DMS53 treated with DMSO at 0.1 percent for 48 hours (cell line): ENCODE results near the gene PLCD1.
"Not testable (repeated sequence)": the region's sequence is repeated elsewhere in the genome, so short reads cannot be mapped to it uniquely, and the experiment has no call there.

Source experiments
- DNase-seq: peaks from one replicate; lab custom pipeline; 2025; ENCODE audit not compliant: unreplicated experiment; lab: John Stamatoyannopoulos, UW

PLCD1 gene

DNA sequence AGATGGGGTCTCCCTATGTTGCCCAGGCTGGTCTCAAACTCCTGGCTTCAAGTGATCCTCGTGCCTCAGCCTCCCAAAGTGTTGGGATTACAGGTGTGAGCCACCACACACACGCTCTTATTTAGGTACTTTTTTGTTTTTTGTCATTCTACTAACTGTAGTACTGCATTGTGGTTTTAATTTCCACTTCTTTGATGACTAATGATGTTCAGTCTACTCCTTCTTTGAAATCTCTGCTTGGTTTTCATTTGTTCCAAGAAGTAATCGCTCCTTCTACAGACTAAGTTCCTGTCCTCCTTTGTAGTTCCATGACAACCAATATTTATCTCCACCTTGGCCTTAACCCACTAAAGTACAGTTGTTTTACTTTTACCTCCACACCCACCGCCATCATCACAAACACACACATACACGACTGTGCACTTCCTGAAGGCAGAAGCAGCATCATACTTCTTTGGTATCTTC is 9.0 kb upstream of the PLCD1 start:
- DNase-seq, result no peak

DNA sequence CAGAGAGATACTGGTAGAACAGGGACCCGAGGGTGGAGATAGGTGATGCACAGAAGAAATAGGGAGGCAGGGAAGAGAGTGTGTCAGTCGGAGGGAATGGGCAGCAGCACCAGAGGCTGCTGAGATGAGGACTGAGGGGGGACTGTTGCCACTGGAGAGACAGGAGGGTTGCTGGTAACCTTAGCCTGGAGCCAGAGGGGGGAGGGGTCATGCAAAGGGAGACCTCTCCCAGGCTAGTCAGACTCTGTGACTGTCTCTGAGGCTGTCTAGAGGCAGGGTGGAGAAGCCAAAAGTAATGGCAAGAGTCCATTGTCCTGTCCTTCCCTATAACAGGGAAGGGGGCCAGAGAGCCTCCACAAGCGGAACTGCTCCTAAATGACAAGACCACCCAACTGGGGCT is 7.5 kb upstream of the PLCD1 start:
- DNase-seq, result no peak

DNA sequence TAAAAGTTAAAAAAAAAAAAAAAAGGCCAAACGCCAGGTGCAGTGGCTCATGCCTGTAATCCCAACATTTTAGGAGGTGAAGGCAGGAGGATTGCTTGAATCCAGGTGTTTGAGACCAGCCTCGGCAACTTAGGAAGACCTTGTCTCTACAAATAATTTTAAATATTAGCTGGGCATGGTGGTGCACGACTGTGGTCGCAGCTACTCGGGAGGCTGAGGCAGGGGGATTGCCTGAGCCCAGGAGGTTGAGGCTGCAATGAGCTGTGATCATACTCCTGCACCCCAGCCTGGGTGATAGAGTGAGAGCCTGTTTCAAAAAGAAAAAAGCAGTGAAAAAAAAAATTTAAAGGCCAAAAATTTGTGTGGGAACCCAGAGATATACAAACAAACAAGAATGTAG is 6.8 kb upstream of the PLCD1 start:
- no peak for DNase-seq

DNA sequence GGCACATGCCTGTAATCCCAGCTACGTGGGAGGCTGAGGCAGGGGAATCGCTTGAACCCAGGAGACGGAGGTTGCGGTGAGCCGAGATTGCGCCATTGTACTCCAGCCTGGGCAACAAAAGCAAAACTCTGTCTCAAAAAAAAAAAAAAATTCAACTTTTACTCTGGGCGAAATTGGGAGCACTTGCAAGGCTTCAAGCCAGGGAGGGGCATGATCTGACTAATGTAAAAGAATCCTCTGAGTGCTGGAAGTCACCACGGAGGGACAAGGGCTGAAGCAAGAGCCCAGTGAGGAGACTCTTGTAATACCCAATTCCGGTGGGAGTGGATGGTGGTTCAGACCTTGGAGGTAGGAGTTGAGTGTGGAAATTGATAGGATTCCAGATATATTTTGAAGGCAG is 4.9 kb upstream of the PLCD1 start:
- DNase-seq, result not testable (repeated sequence)

DNA sequence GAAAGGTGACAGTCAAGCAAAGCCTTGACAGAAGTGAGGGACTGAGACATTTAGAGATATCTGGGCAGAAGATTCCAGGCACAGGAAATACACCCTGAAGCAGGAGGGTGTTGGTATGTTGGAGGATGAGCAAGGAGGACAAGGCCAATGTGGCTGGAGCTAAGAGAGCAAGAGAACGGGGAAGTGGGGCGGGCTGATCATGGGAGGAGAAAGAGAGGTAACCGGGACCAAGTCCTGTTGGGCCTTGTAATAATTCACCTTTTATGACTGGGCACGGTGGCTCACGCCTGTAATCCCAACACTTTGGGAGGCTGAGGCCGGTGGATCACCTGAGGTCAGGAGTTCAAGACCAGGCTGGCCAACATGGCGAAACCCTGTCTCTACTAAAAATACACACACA is 4.1 kb upstream of the PLCD1 start:
- not testable (repeated sequence) for DNase-seq

DNA sequence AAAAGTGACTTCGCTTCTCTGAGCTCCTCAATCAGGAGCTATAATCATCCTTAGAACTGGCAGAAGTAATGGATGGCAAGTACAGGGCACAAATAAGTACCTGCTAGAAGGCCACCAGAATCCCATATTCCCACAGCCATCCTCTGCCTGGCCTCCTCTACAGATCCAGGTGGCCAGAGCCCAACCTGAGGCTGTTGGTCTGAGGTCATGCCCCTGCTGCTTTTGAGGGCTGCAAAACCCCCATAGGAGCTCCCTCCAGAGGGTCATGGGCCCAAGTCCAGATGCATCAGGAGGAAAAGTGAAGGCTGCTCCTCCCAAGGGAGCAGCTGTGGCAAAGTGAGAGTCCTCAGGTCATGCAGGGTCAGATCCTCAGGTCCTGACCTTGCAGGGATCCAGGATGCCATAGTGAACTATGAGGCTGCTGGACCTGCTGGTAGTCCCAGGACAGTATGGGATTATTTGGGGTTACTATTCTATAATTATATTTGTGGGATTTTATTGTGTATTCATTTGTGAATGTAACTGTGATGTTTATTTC is 3.0 kb upstream of the PLCD1 start:
- DNase-seq, result no peak

DNA sequence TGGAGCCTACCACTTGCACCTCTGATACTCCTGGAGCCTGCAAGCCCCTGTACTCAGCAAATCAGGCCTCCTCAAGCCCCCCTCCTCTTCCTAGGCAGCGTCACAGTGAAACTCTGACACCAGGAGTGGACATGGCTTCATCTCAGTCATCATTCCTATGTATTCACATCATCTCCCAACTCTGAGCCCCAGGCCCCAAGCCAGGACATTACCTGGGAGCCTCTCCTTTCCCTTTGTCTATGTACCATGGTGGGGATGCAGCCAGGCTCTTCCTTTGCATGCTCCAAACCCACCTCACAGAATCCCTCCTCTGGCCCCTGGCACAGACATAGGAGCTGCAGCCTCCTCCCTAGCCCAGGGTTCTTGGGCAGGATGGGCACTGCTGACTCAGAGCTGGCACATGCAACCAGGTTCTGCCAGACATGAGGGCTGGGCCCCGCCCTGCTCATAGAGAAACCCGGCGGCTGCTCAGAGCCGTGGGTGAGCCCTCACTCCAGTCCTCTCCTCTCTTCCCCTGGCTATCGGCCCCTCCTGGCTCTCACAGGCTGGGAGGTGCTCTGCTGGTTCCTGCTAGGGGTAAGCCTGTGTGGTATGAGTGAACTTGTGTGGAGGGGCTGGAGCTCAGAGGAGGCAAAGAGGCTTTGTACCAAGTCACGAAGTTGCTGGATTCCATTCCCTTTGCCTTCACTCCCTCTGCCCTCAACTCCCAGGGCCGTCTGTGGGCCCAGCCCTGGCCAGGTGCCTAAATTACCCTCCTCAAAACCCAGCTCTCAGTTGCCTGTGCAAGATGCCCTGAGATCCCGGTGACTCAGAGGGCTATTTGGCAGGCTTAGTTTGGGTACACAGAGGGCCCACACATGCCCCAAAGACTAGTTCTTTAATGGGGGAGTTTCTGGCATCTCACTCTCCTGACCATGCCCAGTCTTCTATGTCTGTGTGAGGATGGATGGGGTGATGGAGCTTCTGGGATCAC is 1.9 kb upstream of the PLCD1 start:
- DNase-seq, result no peak

DNA sequence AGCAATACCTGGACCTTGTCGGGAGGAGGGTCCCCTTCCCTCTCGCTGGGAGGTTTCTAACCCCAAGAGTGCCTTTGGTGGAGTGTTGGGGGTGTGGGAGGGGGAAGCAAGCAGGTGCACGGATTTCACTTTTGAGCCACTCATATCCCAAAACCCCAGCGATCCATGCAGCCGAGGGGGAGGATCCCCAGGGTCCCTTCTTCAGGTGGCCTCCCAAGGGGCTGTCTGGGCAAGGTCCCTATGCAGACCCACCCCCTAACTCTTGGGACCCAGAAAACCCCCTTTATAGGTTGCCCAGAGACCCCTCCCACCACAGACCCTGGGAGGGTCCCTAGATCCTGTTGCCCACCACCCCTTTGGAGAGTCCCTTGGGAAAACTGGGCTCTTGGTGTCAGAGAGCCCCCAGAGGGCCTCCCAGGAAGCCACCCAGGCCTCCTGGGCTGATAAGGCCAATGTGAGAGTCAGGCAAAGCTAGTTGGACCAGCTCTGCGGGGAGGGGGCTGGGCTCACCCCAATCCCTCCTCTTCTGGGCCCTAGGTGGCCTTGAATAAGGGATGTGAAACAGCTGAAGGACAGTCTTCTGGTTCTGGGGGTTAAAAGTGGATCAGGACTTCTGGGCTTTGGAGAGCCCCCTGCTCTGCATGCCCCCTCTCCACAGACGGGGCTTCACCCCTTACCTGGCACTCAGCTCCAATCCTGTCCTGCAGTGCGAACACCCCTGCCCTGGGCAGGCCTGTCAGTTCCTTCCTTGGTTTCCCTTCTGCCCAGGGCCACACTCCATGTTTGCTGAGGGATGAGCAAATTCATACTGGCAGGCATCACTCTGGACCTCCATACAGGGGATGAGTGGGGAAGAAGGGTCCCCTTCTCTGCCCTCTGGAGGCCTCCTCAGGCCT is 932 bp upstream of the PLCD1 start:
- no peak for DNase-seq

DNA sequence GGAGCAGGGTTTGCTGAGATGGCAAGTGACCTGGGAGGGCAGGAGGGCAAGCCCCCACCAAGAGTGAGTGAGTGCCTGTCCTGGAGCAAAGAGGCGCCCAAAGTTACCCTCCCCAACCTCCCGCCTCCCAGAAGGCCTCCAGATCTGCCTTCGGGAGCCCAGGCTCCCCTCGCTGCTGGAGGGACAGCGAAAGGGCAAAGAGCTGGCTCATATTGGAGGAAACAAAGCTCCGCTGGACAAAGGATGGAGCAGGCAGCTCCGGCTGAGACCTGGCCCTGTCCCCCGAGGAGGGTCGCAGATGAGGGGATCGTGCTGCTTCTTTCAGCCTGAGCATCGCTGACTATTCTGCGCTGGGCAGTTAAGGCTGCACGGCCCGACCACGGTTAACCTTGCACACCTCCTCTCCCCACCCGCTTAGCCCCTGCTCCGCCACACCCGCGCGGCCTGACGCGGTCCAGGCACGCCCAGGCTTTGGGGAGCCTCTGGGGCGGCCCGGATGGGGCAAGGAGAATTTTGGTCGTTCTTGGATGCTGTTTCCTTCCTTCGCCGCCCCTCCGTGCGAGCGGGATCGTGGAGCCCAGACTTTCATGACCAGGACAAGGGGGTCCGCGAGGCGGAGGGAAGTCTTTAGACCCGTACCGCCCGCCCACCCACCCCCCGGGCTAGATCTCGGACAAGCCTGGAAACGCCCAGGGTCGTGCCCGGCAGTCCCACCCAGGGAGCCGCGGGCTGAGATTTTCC is 651 bp downstream of the PLCD1 start:
- DNase-seq, result no peak

DNA sequence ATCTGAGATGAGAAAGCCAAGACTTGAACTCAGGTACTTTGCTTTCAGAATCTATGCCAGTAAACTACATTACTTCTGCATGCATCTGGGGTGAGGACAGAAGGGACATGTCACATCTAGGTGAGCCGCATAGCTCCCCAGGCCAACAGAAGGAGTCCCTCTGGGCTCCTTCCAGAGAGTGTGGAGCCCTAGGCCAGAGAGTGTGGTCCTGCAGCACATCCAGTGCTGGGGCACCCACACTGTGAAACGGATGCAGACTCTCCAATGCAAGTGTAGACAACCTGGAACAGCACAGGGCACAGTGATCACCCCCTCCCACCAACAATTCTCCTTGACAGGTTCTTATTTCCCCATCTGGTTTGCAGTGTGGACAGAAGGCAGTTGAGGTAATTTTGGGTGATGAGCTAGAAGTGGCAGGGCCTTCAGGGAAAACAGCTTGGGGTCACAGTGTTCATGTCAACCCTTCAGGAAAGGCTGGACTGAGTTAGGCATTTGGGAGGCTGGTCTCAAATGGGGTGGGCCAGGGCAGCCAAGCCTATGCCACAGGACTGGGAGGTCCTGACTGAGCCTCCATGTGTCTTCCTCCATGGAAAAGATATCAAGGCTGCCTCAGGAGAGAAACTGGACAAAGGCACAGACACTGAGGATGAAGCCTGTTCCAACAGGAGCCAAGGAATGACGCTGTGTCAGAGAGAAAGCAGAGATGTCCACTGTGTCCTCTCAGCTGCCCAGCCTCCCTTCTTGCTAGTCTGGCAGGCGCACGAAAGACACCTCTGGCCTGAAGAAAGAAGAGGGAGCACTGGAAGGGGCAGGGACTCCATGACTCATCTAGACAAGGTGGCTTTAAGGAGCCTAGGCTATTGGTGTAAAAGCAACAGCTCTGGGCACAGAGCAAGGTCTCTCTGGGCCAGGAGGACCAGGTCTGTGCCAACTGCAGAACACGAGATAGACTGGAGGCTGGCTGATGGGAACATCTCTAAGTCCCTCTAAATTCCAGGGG is 1.7 kb downstream of the PLCD1 start:
- DNase-seq, result no peak

DNA sequence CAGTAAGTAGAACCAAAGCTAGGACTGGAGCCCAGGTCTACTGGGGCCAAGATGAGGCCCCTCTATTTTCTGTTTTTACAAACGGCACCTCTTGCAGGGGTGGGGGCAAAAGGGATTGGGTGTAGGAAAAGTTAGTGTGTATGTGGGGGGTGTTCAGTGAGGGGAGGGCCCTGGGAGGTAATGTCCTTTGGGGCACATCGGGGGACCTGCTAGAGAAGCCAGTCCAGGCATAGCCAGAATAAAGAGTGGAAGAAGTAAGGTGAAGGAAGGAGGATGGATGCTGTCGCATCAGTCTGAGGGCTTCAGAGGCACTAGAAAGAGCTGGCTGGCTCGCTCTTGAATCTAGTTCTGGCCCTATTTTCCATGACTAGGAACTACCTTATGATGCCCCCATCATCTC is 2.6 kb downstream of the PLCD1 start:
- DNase-seq, result no peak

DNA sequence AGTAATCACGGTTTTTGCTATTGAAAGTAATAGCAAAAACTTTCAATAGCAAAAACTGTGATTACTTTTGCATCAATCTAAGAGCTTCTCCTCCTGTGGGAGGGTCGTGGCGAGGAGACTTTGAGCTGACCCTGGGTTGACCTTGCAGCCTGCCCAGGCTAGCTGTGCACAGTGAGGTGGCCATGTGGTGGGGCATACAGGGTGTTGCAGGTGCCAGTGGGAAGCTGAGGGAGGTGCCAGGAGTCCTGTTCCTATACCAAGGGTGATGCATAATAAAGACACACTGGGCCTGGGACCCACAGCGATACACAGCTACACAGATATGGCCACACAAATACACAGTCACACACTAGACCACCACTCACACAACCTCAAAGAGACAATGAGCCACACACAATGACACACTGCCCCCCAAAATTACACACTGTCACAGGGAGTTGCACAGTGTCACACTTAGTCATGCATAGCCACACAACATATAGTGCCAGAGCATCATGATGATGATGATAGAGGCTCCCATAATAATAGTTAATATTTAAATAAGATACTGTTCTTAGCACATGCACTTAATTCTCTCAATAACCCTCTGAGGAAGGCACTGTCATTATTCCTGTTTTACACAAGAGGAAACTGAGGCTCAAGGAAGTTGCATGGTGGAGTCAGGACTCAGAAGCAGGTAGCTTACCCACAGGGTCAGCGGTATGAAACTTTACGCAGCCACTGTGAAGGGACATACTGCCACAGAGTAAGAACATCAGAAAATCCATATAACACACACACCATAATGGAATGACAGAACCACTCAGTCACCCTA is 6.3 kb downstream of the PLCD1 start:
- DNase-seq, result no peak

DNA sequence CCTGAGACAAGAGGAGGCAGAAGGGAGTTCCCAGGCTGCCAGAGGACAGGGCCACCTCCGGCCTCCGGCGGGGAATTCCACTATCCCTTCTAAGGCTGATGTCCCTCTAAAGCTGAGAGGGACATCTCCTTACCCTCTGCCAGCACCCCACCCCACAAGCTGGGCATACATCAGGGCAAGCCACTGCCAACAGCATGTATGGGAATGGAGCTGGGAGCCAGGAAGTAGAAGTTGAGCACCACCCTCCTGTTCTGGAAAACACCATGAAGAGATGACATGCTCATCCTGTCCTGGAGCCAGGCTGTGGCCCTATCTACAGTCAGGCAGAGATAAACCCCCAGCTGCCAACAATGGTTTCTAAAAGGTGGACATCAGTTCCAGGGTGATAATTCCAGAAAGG is 7.1 kb downstream of the PLCD1 start:
- DNase-seq, result no peak

DNA sequence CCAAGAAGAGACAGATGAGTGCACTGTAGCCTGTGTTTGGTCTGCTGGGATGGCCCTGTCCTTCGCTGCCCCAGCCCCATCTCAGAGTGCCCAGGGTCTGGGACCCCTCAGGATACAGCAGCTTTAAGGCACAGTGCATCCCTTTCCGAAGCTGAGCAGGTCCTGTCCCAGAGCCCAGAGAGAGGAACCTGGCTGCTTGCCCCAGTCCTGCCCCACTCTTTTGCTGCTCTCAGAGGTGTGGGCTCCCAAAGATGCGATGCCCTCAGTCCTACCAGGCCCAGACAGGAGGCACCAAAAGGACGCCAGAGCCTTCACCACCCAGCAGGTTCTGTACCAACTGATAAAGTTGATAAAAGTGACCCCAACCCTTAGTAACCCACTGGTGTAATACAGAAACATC is 8.2 kb downstream of the PLCD1 start:
- no peak for DNase-seq

DNA sequence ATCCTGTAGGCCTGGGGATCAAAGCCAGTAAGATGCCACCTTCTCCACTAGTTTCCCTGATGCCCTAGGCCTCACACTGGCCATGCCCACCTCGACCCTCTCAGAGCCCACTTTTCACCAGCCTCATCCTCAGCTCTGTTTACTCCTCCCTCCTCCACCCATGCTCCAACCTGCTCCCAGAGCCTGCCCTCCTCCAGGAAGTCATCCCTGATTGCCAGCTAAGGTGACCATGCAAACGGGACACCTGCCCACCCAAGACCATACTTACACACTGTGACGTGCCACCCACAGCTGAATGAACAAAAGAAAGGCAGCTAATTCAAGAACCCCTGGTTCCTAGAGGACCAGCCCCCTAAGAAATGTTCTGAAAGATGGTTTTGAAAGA is 9.1 kb downstream of the PLCD1 start:
- no peak for DNase-seq

DNA sequence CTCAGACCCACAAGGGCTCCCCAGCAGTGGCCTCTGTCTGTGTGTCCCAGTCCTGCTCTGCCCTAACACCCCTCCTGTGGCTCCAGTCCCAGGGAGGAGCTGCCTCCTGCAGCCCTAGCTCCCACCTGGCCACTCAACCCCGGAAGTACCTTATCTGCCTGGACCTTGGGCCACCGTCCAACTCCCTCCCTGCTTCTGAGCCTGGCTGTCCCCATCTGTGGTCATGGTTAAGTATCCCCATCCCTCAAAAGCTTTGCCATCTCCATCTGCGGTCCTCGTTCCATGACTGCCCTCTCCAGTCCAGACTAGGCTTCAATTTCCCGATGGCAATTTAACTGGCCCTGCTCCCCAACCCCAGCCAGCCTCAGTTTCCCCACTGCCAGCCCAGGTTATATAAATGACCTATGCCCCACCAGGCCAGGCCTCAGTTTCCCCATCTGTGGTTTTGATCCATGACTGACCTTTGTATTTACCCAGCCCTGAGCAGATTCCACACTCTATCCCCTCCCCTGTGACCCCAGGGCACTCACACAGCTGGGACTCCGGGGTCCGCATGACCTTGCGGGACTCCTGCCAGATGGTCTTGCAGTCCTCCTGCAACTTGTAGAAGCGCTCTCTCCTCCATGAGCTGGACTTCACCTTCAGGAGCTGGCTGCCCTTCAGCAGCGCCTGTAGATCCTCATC is 9.6 kb downstream of the PLCD1 start:
- no peak for DNase-seq

DNA sequence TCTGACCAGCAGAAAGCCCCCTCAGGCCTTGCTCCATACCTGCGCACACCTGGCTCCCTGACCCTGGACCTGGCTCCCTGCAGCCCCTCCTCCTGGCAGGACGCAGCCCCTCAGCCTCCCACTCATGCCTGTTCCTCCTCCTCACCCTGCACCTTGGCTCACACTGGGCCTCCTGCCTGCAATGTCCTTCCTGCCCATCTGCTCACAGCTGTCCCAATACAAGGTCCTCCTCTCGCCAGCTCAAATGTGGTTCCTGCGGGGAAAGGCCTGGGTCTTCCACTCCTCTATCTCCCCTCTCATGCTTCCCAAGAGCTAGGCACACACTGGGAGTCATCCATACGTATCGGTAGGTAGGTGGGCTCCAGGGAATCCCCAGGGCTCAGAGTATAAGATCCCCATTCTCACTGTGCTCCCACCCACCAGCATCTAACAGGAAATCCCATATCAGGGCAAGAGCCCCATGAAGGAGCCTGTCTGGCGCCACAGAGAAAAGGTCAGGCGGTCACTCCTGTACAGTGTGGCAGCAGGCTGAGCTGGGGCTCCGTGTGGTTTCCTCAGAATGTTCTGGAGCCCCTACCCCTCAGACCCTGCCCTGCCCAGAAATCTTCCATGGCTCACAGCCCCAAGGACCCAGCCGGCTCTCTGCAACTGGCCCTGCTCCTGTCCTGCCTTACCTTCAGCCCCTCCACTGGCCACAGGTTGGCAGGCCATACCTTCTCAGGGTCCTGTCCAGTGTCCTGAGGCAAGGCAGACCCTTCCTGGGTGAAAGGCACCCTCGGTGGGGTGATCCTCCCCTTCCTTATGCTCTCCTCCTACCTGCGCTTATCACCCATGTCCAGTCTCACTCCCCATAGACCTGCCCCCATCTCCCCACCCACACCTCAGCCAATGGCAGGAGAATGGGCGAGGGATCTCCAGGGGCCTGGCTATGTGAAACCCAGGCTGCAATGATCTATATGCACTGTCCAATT is 10.9 kb downstream of the PLCD1 start:
- no peak for DNase-seq
